ENCODE data around the gene C12orf56. TPM values are rescaled to one million over a fixed set of nuclear protein-coding genes. Genes with fewer than 3 reads are reported as not detected.
"Not testable (repeated sequence)": the region's sequence is repeated elsewhere in the genome, so short reads cannot be mapped to it uniquely, and the experiment has no call there.

The C12orf56 gene
- total RNA-seq, 1 donor from 2014 or later = 0.10 TPM

- H3K4me3 Mint-ChIP-seq (ENCODE audit: unreplicated experiment) = no peak overlapping the region
- no peaks in the 10 kb centered on the region for H3K27me3 Mint-ChIP-seq (ENCODE audit: low read depth)
- H3K9me3 Mint-ChIP-seq (ENCODE audit: low read depth) = no peaks in the 10 kb centered on the region
- no peaks in the 10 kb centered on the region for H3K36me3 Mint-ChIP-seq (ENCODE audit: low read depth)
- no peak overlapping the region for H3K27ac Mint-ChIP-seq (ENCODE audit: unreplicated experiment)
- no peaks in the 10 kb centered on the region for H3K4me1 Mint-ChIP-seq (ENCODE audit: low read depth)
- no peak for DNase-seq (ENCODE audit: low spot score)
- TF ChIP-seq, protein P1, sequence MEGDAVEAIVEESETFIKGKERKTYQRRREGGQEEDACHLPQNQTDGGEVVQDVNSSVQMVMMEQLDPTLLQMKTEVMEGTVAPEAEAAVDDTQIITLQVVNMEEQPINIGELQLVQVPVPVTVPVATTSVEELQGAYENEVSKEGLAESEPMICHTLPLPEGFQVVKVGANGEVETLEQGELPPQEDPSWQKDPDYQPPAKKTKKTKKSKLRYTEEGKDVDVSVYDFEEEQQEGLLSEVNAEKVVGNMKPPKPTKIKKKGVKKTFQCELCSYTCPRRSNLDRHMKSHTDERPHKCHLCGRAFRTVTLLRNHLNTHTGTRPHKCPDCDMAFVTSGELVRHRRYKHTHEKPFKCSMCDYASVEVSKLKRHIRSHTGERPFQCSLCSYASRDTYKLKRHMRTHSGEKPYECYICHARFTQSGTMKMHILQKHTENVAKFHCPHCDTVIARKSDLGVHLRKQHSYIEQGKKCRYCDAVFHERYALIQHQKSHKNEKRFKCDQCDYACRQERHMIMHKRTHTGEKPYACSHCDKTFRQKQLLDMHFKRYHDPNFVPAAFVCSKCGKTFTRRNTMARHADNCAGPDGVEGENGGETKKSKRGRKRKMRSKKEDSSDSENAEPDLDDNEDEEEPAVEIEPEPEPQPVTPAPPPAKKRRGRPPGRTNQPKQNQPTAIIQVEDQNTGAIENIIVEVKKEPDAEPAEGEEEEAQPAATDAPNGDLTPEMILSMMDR (IDR thresholded peaks at IDR 0.05) = no peak
Measured at GRCh38 chr12:64362721-64363305, 27.7 kb downstream of the C12orf56 start.

- not testable (repeated sequence) for H3K4me1 Mint-ChIP-seq (ENCODE audit: low read depth); H3K9me3 Mint-ChIP-seq (ENCODE audit: low read depth); H3K27ac Mint-ChIP-seq (ENCODE audit: unreplicated experiment); H3K4me3 Mint-ChIP-seq (ENCODE audit: unreplicated experiment); DNase-seq (ENCODE audit: low spot score); H3K36me3 Mint-ChIP-seq (ENCODE audit: low read depth); H3K27me3 Mint-ChIP-seq (ENCODE audit: low read depth)
Measured at GRCh38 chr12:64361173-64361572, 29.4 kb downstream of the C12orf56 start.

GRCh38 chr12:64356209-64356608 is 34.3 kb downstream of the C12orf56 start:
- H3K4me3 Mint-ChIP-seq (ENCODE audit: unreplicated experiment) = not testable (repeated sequence)

GRCh38 chr12:64352181-64352580 is 38.4 kb downstream of the C12orf56 start:
- H3K27ac Mint-ChIP-seq (ENCODE audit: unreplicated experiment) = no peak overlapping the region
- DNase-seq (ENCODE audit: low spot score) = no peak
- H3K4me3 Mint-ChIP-seq (ENCODE audit: unreplicated experiment) = no peak overlapping the region
- H3K27me3 Mint-ChIP-seq (ENCODE audit: low read depth) = no peaks in the 10 kb centered on the region
- H3K36me3 Mint-ChIP-seq (ENCODE audit: low read depth) = peaks cover 2% of the 10 kb centered on the region
- H3K4me1 Mint-ChIP-seq (ENCODE audit: low read depth) = no peaks in the 10 kb centered on the region
- TF ChIP-seq, protein P1 (IDR thresholded peaks at IDR 0.05) = no peak
- H3K9me3 Mint-ChIP-seq (ENCODE audit: low read depth) = peaks cover 16% of the 10 kb centered on the region

More at GRCh38 chr12:64356209-64356608, 34.3 kb downstream of the C12orf56 start:
- not testable (repeated sequence) for H3K4me1 Mint-ChIP-seq (ENCODE audit: low read depth); H3K27me3 Mint-ChIP-seq (ENCODE audit: low read depth); H3K36me3 Mint-ChIP-seq (ENCODE audit: low read depth); H3K27ac Mint-ChIP-seq (ENCODE audit: unreplicated experiment); DNase-seq (ENCODE audit: low spot score)
- H3K9me3 Mint-ChIP-seq (ENCODE audit: low read depth) = peaks cover 13% of the 10 kb centered on the region

- H3K4me3 Mint-ChIP-seq (ENCODE audit: unreplicated experiment) = no peak overlapping the region
- H3K36me3 Mint-ChIP-seq (ENCODE audit: low read depth) = no peaks in the 10 kb centered on the region
- H3K27me3 Mint-ChIP-seq (ENCODE audit: low read depth) = no peaks in the 10 kb centered on the region
- H3K9me3 Mint-ChIP-seq (ENCODE audit: low read depth) = peaks cover 10% of the 10 kb centered on the region
- TF ChIP-seq, protein P1 (IDR thresholded peaks at IDR 0.05) = no peak
- no peaks in the 10 kb centered on the region for H3K4me1 Mint-ChIP-seq (ENCODE audit: low read depth)
- no peak for DNase-seq (ENCODE audit: low spot score)
- no peak overlapping the region for H3K27ac Mint-ChIP-seq (ENCODE audit: unreplicated experiment)
Measured at GRCh38 chr12:64351265-64351664, 39.3 kb downstream of the C12orf56 start.

- H3K4me3 Mint-ChIP-seq (ENCODE audit: unreplicated experiment) = no peak overlapping the region
- H3K36me3 Mint-ChIP-seq (ENCODE audit: low read depth) = no peaks in the 10 kb centered on the region
- no peak overlapping the region for H3K27ac Mint-ChIP-seq (ENCODE audit: unreplicated experiment)
- no peak for DNase-seq (ENCODE audit: low spot score)
- H3K9me3 Mint-ChIP-seq (ENCODE audit: low read depth) = peaks cover 17% of the 10 kb centered on the region
- no peaks in the 10 kb centered on the region for H3K27me3 Mint-ChIP-seq (ENCODE audit: low read depth)
- H3K4me1 Mint-ChIP-seq (ENCODE audit: low read depth) = no peaks in the 10 kb centered on the region
- TF ChIP-seq, protein P1 (IDR thresholded peaks at IDR 0.05) = no peak
Measured at GRCh38 chr12:64347630-64348029, 42.9 kb downstream of the C12orf56 start.

GRCh38 chr12:64344631-64345030 is 45.9 kb downstream of the C12orf56 start:
- H3K9me3 Mint-ChIP-seq (ENCODE audit: low read depth); H3K36me3 Mint-ChIP-seq (ENCODE audit: low read depth); H3K27ac Mint-ChIP-seq (ENCODE audit: unreplicated experiment); H3K4me1 Mint-ChIP-seq (ENCODE audit: low read depth); H3K27me3 Mint-ChIP-seq (ENCODE audit: low read depth); H3K4me3 Mint-ChIP-seq (ENCODE audit: unreplicated experiment); DNase-seq (ENCODE audit: low spot score): not testable (repeated sequence)

DNA sequence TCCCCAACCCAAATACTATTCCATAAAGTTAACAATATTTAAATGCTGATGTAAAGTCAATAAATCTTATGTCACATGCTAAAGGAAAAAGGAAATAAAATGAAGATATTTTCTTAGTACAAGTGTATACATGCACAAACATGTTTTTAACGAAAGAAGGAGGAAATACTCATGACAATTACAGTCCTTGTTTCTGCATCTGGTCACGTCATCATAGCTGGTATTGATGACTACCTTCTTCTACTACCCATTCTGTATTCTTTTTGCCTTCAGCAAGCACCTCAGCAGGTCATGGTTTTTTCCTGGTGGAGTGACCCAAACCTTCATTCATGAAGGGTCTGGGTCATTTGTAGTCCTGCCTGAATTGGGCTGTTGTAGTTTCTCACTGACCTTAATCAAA is 50.0 kb downstream of the C12orf56 start:
- H3K4me1 Mint-ChIP-seq (ENCODE audit: low read depth); H3K36me3 Mint-ChIP-seq (ENCODE audit: low read depth); H3K4me3 Mint-ChIP-seq (ENCODE audit: unreplicated experiment); H3K27ac Mint-ChIP-seq (ENCODE audit: unreplicated experiment); DNase-seq (ENCODE audit: low spot score); H3K27me3 Mint-ChIP-seq (ENCODE audit: low read depth): not testable (repeated sequence)
- H3K9me3 Mint-ChIP-seq (ENCODE audit: low read depth) = peaks cover 19% of the 10 kb centered on the region

All from chondrocyte (in vitro differentiated cells).